HG03469 (cell line): ENCODE results near the gene NAT10.

Experiments
- ATAC-seq: cut with Tn5 transposase; IDR thresholded peaks from one replicate; pipeline ENCODE4 v1.9.1; 2021; ENCODE audit warnings: mild to moderate bottlenecking, moderate library complexity, moderate number of reproducible peaks; ENCODE audit not compliant: unreplicated experiment

The NAT10 gene

GRCh38 chr11:34185926-34186841, 80.8 kb downstream of the NAT10 start:
- no peak for ATAC-seq

GRCh38 chr11:34188181-34188580, 82.8 kb downstream of the NAT10 start:
- no peak for ATAC-seq

- no peak for ATAC-seq
These were observed 83.8 kb downstream of the NAT10 start for GRCh38 chr11:34189191-34189590.

GRCh38 chr11:34190192-34191139, 85.0 kb downstream of the NAT10 start:
- ATAC-seq, result no peak

GRCh38 chr11:34191578-34191977, 86.1 kb downstream of the NAT10 start:
- ATAC-seq, result no peak

- no peak for ATAC-seq
These were observed 87.3 kb downstream of the NAT10 start for GRCh38 chr11:34192481-34193401.

GRCh38 chr11:34194576-34195335, 89.3 kb downstream of the NAT10 start:
- ATAC-seq, result no peak
